Kidney (tissue), 22 donors: ENCODE data around the gene MFSD2B. TPM values are rescaled to one million over a fixed set of nuclear protein-coding genes. Genes with fewer than 3 reads are reported as not detected.
A peak's percentile ranks its signal among the peaks of the same experiment; 100 is the strongest.

ENCODE experiments used
- DNase-seq, 5 donors: peaks; one replicate each; pipeline ENCODE4 v3.0.0-alpha.2; 2013 to 2020
- FAIRE-seq: peaks from 2 replicates; lab custom pipeline; 2012; peaks lifted over from hg19 to GRCh38; lab: Jason Lieb, UNC
- H3K27ac ChIP-seq, 2 donors: one replicate each; pipeline ENCODE4 v1.7.0; 2013; ENCODE audit warnings: low read depth in 2 of 2, low read length in 2 of 2, inconsistent platforms in 1 of 2
- H3K27me3 ChIP-seq: one replicate; pipeline ENCODE4 v1.7.1; 2013; ENCODE audit warnings: low read length, inconsistent platforms; ENCODE audit not compliant: control insufficient read depth, insufficient read depth
- H3K36me3 ChIP-seq, 3 donors: one replicate each; pipeline versions ENCODE4 v1.7.0 to v1.7.1; 2013; ENCODE audit warnings: low read length in 3 of 3, control low read depth in 1 of 3, inconsistent platforms in 1 of 3; ENCODE audit not compliant: insufficient read depth in 3 of 3, control insufficient read depth in 2 of 3
- H3K4me1 ChIP-seq, 3 donors: one replicate each; pipeline versions ENCODE4 v1.7.0 to v1.7.1; 2013; ENCODE audit warnings: low read length in 3 of 3, inconsistent platforms in 1 of 3, low read depth in 1 of 3; ENCODE audit not compliant: control insufficient read depth in 2 of 3, insufficient read depth in 2 of 3
- H3K4me3 ChIP-seq, 3 donors: one replicate each; pipeline versions ENCODE4 v1.7.0 to v1.8.1; 2013; ENCODE audit warnings: low read length in 3 of 3, control low read depth in 1 of 3, inconsistent platforms in 1 of 3
- H3K9ac ChIP-seq, 3 donors: one replicate each; pipeline versions ENCODE4 v1.7.0 to v1.7.1; 2013; ENCODE audit warnings: low read length in 3 of 3, control low read depth in 1 of 3, inconsistent platforms in 1 of 3
- H3K9me3 ChIP-seq, 3 donors: one replicate each; pipeline versions ENCODE4 v1.7.0 to v1.7.1; 2013; ENCODE audit warnings: low read length in 3 of 3, control low read depth in 1 of 3, inconsistent platforms in 1 of 3; ENCODE audit not compliant: control insufficient read depth in 2 of 3, insufficient read depth in 1 of 3
- CTCF ChIP-seq: IDR thresholded peaks from 3 replicates; pipeline ENCODE4 v1.5.1; 2012; ENCODE audit warnings: mild to moderate bottlenecking, moderate library complexity, borderline replicate concordance; ENCODE audit not compliant: insufficient read depth; ENCODE audit errors: extremely low read depth
- intact Hi-C: fragments of 100-400 bp; cut with DNase I; formaldehyde crosslinking; loops from one replicate; pipeline ENCODE4 v1.11.1; 2022
- long read RNA-seq, 10 donors: library from polyadenylated mRNA in 1 of 10; unstranded in 1 of 10; transcript quantifications; one replicate each; pipeline ENCODE4 v2.0.0 and lab custom pipeline, GENCODE V29; 2021 to 2026
- polyA plus RNA-seq: library from polyadenylated mRNA; stranded (reverse); fragments of 350-450 nt; fragmentation: Illumina TruSeq; extraction: RNeasy Lipid Tissue Mini Kit (QIAGEN cat#74804); gene quantifications from one replicate; pipeline ENCODE4 v1.2.3, GENCODE V29; 2014; ENCODE audit warnings: low read depth, low replicate concordance; ENCODE audit not compliant: insufficient read depth
- total RNA-seq: library from RNA; stranded (reverse); fragmentation: NEBNext Ultra II Directional; extraction: Animal tissue kit (Norgen Biotek cat#: 25700); gene quantifications from one replicate; pipeline ENCODE4 v1.2.1, GENCODE V29; 2021
- donor health status: control.
- donor health status: control.
- donor health status: control.
- donor health status: control.
- donor health status: control.
- donor health status: DM: yes; HTN: yes; CAD: no.
- donor health status: Normal renal cell carcinoma (clear cell type).

The MFSD2B gene, protein sequence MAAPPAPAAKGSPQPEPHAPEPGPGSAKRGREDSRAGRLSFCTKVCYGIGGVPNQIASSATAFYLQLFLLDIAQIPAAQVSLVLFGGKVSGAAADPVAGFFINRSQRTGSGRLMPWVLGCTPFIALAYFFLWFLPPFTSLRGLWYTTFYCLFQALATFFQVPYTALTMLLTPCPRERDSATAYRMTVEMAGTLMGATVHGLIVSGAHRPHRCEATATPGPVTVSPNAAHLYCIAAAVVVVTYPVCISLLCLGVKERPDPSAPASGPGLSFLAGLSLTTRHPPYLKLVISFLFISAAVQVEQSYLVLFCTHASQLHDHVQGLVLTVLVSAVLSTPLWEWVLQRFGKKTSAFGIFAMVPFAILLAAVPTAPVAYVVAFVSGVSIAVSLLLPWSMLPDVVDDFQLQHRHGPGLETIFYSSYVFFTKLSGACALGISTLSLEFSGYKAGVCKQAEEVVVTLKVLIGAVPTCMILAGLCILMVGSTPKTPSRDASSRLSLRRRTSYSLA
- total RNA-seq = 0.54 TPM
- polyA plus RNA-seq = not detected
- long read RNA-seq, donor 1 = 0 reads
- long read RNA-seq, donor 2, partial matches to known transcripts = 7 of 12 reads
- long read RNA-seq, donor 2, other reads (novel, unspliced or antisense) = 5 of 12 reads
- long read RNA-seq, donor 3 = 0 reads
- long read RNA-seq, donor 4 = 0 reads
- long read RNA-seq, donor 5 = 0 reads
- long read RNA-seq, donor 6, partial matches to known transcripts = 5 of 5 reads
- long read RNA-seq, donor 6, other reads (novel, unspliced or antisense) = 0 of 5 reads
- long read RNA-seq, donor 7, partial matches to known transcripts = 0 of 1 reads
- long read RNA-seq, donor 7, other reads (novel, unspliced or antisense) = 1 of 1 reads
- long read RNA-seq, donor 8 = 0 reads
- long read RNA-seq, donor 9 = 0 reads
- long read RNA-seq, donor 10 = 0 reads

GRCh38 chr2:24009680-24010476 lies at the start of gene MFSD2B:
MFSD2B (plus strand) TSS chr2:24010085; CDS start chr2:24010097, 12 bp downstream.
- intact Hi-C loops = no loop called here
- H3K9ac ChIP-seq = no peak within 1 kb of the TSS

DNA sequence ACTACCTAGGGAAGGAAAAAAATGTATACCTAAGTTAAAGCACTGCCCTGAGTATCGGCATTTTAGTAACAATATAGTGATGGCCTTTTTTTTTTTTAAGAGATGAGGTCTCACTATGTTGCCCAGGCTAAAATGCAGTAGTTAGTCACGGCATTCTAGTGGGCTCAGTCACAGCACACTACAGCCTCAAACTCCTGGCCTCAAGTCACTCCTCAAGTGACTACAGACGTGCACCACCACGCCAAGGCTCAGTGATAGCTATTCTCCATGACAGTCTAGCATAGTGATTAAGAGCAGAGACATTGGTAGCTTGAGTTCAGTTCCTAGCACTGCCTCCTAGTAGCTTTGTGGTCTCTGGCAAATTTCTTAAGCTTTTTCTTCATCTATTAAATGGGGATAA lies 42.0 kb upstream of the MFSD2B start:
- intact Hi-C loops = no loop called here
- TF ChIP-seq CTCF = no peak
- peaks cover 0 to 3% (median 0%) of the 10 kb centered on the region in 3 donors for H3K36me3 ChIP-seq
- no peak overlapping the region for H3K4me3 ChIP-seq
- no peaks in the 10 kb centered on the region for H3K27me3 ChIP-seq
- H3K9me3 ChIP-seq = no peaks in the 10 kb centered on the region
- H3K27ac ChIP-seq = no peak overlapping the region
- no peaks in the 10 kb centered on the region for H3K4me1 ChIP-seq
- H3K9ac ChIP-seq = no peak overlapping the region
- no peak for DNase-seq
- no peak for FAIRE-seq

More at GRCh38 chr2:24009680-24010476, at the start of gene MFSD2B:
- H3K27ac ChIP-seq = no peak within 1 kb of the TSS
- H3K4me3 ChIP-seq = no peak within 1 kb of the TSS
- no peaks in the 10 kb centered on the region for H3K27me3 ChIP-seq
- DNase-seq (peak in 3 of 5 donors; percentile 25 to 36 (median 26)), FAIRE-seq (no peak)
- H3K36me3 ChIP-seq = no peaks in the 10 kb centered on the region
- H3K4me1 ChIP-seq = peaks cover 0 to 2% (median 0%) of the 10 kb centered on the region in 3 donors
- no peaks in the 10 kb centered on the region for H3K9me3 ChIP-seq
- no peak for TF ChIP-seq CTCF

GRCh38 chr2:23976883-23977282 lies 33.0 kb upstream of the MFSD2B start:
- intact Hi-C loops = no loop called here
- Histone ChIP-seq H3K27ac (no peak overlapping the region), H3K9me3 (no peaks in the 10 kb centered on the region), H3K9ac (no peak overlapping the region), H3K4me1 (no peaks in the 10 kb centered on the region), H3K27me3 (no peaks in the 10 kb centered on the region), H3K36me3 (peaks cover 0 to 12% (median 2%) of the 10 kb centered on the region in 3 donors), H3K4me3 (no peak overlapping the region)
- FAIRE-seq (no peak), DNase-seq (no peak)
- TF ChIP-seq CTCF = no peak
